HG03280 (cell line): ENCODE measurements around the gene DYNC2LI1.

Source experiments
- ATAC-seq: cut with Tn5 transposase; IDR thresholded peaks from one replicate; pipeline ENCODE4 v1.9.1; 2021; ENCODE audit warnings: mild to moderate bottlenecking, moderate library complexity; ENCODE audit not compliant: unreplicated experiment

The DYNC2LI1 gene

GRCh38 chr2:43842866-43843226, 69.0 kb downstream of the DYNC2LI1 start:
- ATAC-seq, result no peak

- ATAC-seq, result no peak
Observed at GRCh38 chr2:43845181-43845580, 71.3 kb downstream of the DYNC2LI1 start.

- no peak for ATAC-seq
Observed at GRCh38 chr2:43846140-43846793, 72.4 kb downstream of the DYNC2LI1 start.

GRCh38 chr2:43848214-43848613, 74.4 kb downstream of the DYNC2LI1 start:
- no peak for ATAC-seq

GRCh38 chr2:43851011-43851980, 77.5 kb downstream of the DYNC2LI1 start:
- ATAC-seq, result no peak

GRCh38 chr2:43852196-43852730, 78.4 kb downstream of the DYNC2LI1 start:
- ATAC-seq, result no peak

- ATAC-seq, result no peak
Observed at GRCh38 chr2:43853141-43854081, 79.6 kb downstream of the DYNC2LI1 start.

- ATAC-seq, result no peak
Observed at GRCh38 chr2:43854671-43855070, 80.8 kb downstream of the DYNC2LI1 start.

- no peak for ATAC-seq
Observed at GRCh38 chr2:43855292-43855691, 81.5 kb downstream of the DYNC2LI1 start.
